ENCODE measurements around the gene FYCO1. TPM values are rescaled to one million over a fixed set of nuclear protein-coding genes. Genes with fewer than 3 reads are reported as not detected.

Gene FYCO1
- total and polyA plus RNA-seq, 2 experiments from 2014 or later, result 7.5 to 23.0 TPM

- H3K27ac ChIP-seq, result no peak overlapping the region
- no peaks in the 10 kb centered on the region for H3K79me2 ChIP-seq
- WGBS (ENCODE audit: low lambda C conversion rate, missing lambda C conversion rate), result 77% methylated on average over 2 of the region's 2 CpGs
- H3K4me1 ChIP-seq (ENCODE audit: insufficient read depth), result no peaks in the 10 kb centered on the region
- H4K20me1 ChIP-seq (ENCODE audit: insufficient read depth, poor library complexity, severe bottlenecking), result no peaks in the 10 kb centered on the region
- H2AFZ ChIP-seq, result no peak overlapping the region
- no peak overlapping the region for H3K4me2 ChIP-seq
- no peak for TF ChIP-seq EZH2phosphoT487 (IDR thresholded peaks at IDR 0.05; ENCODE audit: low read depth, severe bottlenecking, unreplicated experiment)
- no peak for TF ChIP-seq EZH2 (IDR thresholded peaks at IDR 0.05; ENCODE audit: borderline replicate concordance)
- TF ChIP-seq CTCF (IDR thresholded peaks at IDR 0.05; ENCODE audit: poor library complexity), result no peak
- H3K36me3 ChIP-seq (replicated peaks; ENCODE audit: insufficient read depth, low read depth), result no peaks in the 10 kb centered on the region
- no peaks in the 10 kb centered on the region for H3K9me2 ChIP-seq (replicated peaks; ENCODE audit: insufficient read depth)
- no peak overlapping the region for H3K4me3 ChIP-seq
- no peaks in the 10 kb centered on the region for H3K9me3 ChIP-seq (ENCODE audit: low read depth)
- no peaks in the 10 kb centered on the region for H3K27me3 ChIP-seq
- no peak for DNase-seq (ENCODE audit: low spot score)
Observed at GRCh38 chr3:45868650-45869049, 127.0 kb downstream of the FYCO1 start.

GRCh38 chr3:45868213-45868612 lies 127.4 kb downstream of the FYCO1 start:
- no peak overlapping the region for H3K4me2 ChIP-seq
- WGBS (ENCODE audit: low lambda C conversion rate, missing lambda C conversion rate), result 60% methylated on average over 2 of the region's 2 CpGs
- H3K9me3 ChIP-seq (ENCODE audit: low read depth), result no peaks in the 10 kb centered on the region
- H3K27me3 ChIP-seq, result no peaks in the 10 kb centered on the region
- DNase-seq (ENCODE audit: low spot score), result no peak
- no peaks in the 10 kb centered on the region for H4K20me1 ChIP-seq (ENCODE audit: insufficient read depth, poor library complexity, severe bottlenecking)
- no peak for TF ChIP-seq EZH2phosphoT487 (IDR thresholded peaks at IDR 0.05; ENCODE audit: low read depth, severe bottlenecking, unreplicated experiment)
- no peak for TF ChIP-seq CTCF (IDR thresholded peaks at IDR 0.05; ENCODE audit: poor library complexity)
- TF ChIP-seq EZH2 (IDR thresholded peaks at IDR 0.05; ENCODE audit: borderline replicate concordance), result no peak
- H3K79me2 ChIP-seq, result no peaks in the 10 kb centered on the region
- H3K36me3 ChIP-seq (replicated peaks; ENCODE audit: insufficient read depth, low read depth), result no peaks in the 10 kb centered on the region
- H3K9me2 ChIP-seq (replicated peaks; ENCODE audit: insufficient read depth), result no peaks in the 10 kb centered on the region
- no peaks in the 10 kb centered on the region for H3K4me1 ChIP-seq (ENCODE audit: insufficient read depth)
- no peak overlapping the region for H2AFZ ChIP-seq
- H3K27ac ChIP-seq, result no peak overlapping the region
- no peak overlapping the region for H3K4me3 ChIP-seq

Small RNAs within 50 kb of the gene (small RNA-seq; reads per million reads assigned to genes)
- not detected for gene RF00019

Other genes starting within 250 kb of the FYCO1 start
- gene SLC6A20, start 199.3 kb downstream of the FYCO1 start, total RNA-seq, result 9.6 and 11.5 TPM in 2 replicates
- gene SLC6A20, start 199.3 kb downstream of the FYCO1 start, polyA plus RNA-seq, result 3.7 and 5.7 TPM in 2 replicates
- 24.8 and 25.1 TPM in 2 replicates for gene LZTFL1, start 153.7 kb downstream of the FYCO1 start, total RNA-seq
- gene LZTFL1, start 153.7 kb downstream of the FYCO1 start, polyA plus RNA-seq, result 11.7 and 14.3 TPM in 2 replicates
- 0.20 and 0.44 TPM in 2 replicates for gene CCR9, start 109.3 kb downstream of the FYCO1 start, total RNA-seq
- 0.33 TPM in 1 of 2 replicates, not detected in the other for gene CCR9, start 109.3 kb downstream of the FYCO1 start, polyA plus RNA-seq
- gene CXCR6, start 52.4 kb downstream of the FYCO1 start, total RNA-seq, result not detected in 2 replicates
- gene CXCR6, start 52.4 kb downstream of the FYCO1 start, polyA plus RNA-seq, result 0.33 TPM in 1 of 2 replicates, not detected in the other
- gene XCR1, start 31.7 kb upstream of the FYCO1 start, total RNA-seq, result 0.27 and 0.40 TPM in 2 replicates
- 0.30 and 0.86 TPM in 2 replicates for gene XCR1, start 31.7 kb upstream of the FYCO1 start, polyA plus RNA-seq
- 2.7 and 3.5 TPM in 2 replicates for gene CCR1, start 212.5 kb upstream of the FYCO1 start, total RNA-seq
- gene CCR1, start 212.5 kb upstream of the FYCO1 start, polyA plus RNA-seq, result 1.8 and 2.3 TPM in 2 replicates
- gene CCR3, start 246.6 kb upstream of the FYCO1 start, total RNA-seq, result 0.40 TPM in 1 of 2 replicates, not detected in the other
- gene CCR3, start 246.6 kb upstream of the FYCO1 start, polyA plus RNA-seq, result 0.12 TPM in 1 of 2 replicates, not detected in the other

All from hepatocyte (in vitro differentiated cells).